ENCODE data around the gene SSR4.
A peak's percentile ranks its signal among the peaks of the same experiment; 100 is the strongest.
"Not testable (repeated sequence)": the region's sequence is repeated elsewhere in the genome, so short reads cannot be mapped to it uniquely, and the experiment has no call there.

The SSR4 gene

GRCh38 chrX:153794018-153794896 is at the start of gene SSR4, which contains the start of gene IDH3G:
SSR4 (plus strand) TSS chrX:153794668; CDS start chrX:153794688, 20 bp downstream.
IDH3G (minus strand) TSS chrX:153794375; CDS start chrX:153794326, 49 bp downstream.
- peaks cover 10% of the 10 kb centered on the region for H3K36me3 Mint-ChIP-seq (ENCODE audit: low read depth)

GRCh38 chrX:153745067-153745433 is 49.4 kb upstream of the SSR4 start:
- not testable (repeated sequence) for H3K4me1 Mint-ChIP-seq (ENCODE audit: low read depth); H3K27me3 Mint-ChIP-seq (ENCODE audit: low read depth); H3K9me3 Mint-ChIP-seq; H3K36me3 Mint-ChIP-seq (ENCODE audit: low read depth); H3K27ac Mint-ChIP-seq; H3K4me3 Mint-ChIP-seq

More at GRCh38 chrX:153794018-153794896, at the start of gene SSR4, which contains the start of gene IDH3G:
- Mint-ChIP-seq H3K27ac (peak within 1 kb of the TSS; percentile 90), H3K27me3 (ENCODE audit: low read depth) (no peaks in the 10 kb centered on the region), H3K4me1 (ENCODE audit: low read depth) (peaks cover 12% of the 10 kb centered on the region), H3K9me3 (no peaks in the 10 kb centered on the region), H3K4me3 (peak within 1 kb of the TSS; percentile 98)

- Mint-ChIP-seq H3K27me3 (ENCODE audit: low read depth) (peaks cover 9% of the 10 kb centered on the region), H3K4me1 (ENCODE audit: low read depth) (no peaks in the 10 kb centered on the region), H3K9me3 (no peaks in the 10 kb centered on the region), H3K27ac (no peak overlapping the region), H3K36me3 (ENCODE audit: low read depth) (no peaks in the 10 kb centered on the region), H3K4me3 (no peak overlapping the region)
Measured at GRCh38 chrX:153746359-153746758, 48.1 kb upstream of the SSR4 start.

GRCh38 chrX:153746991-153747390 is 47.5 kb upstream of the SSR4 start:
- not testable (repeated sequence) for H3K27ac Mint-ChIP-seq; H3K36me3 Mint-ChIP-seq (ENCODE audit: low read depth)

GRCh38 chrX:153749017-153749416 is 45.5 kb upstream of the SSR4 start:
- H3K4me3 Mint-ChIP-seq; H3K27ac Mint-ChIP-seq; H3K4me1 Mint-ChIP-seq (ENCODE audit: low read depth); H3K9me3 Mint-ChIP-seq; H3K36me3 Mint-ChIP-seq (ENCODE audit: low read depth): not testable (repeated sequence)
- H3K27me3 Mint-ChIP-seq (ENCODE audit: low read depth): peaks cover 18% of the 10 kb centered on the region

More at GRCh38 chrX:153746991-153747390, 47.5 kb upstream of the SSR4 start:
- H3K4me3 Mint-ChIP-seq; H3K27me3 Mint-ChIP-seq (ENCODE audit: low read depth); H3K9me3 Mint-ChIP-seq; H3K4me1 Mint-ChIP-seq (ENCODE audit: low read depth): not testable (repeated sequence)

- Mint-ChIP-seq H3K27me3 (ENCODE audit: low read depth) (peaks cover 18% of the 10 kb centered on the region), H3K9me3 (no peaks in the 10 kb centered on the region), H3K27ac (no peak overlapping the region), H3K4me1 (ENCODE audit: low read depth) (peaks cover 3% of the 10 kb centered on the region), H3K4me3 (no peak overlapping the region), H3K36me3 (ENCODE audit: low read depth) (no peaks in the 10 kb centered on the region)
Measured at GRCh38 chrX:153750127-153750774, 44.2 kb upstream of the SSR4 start.

- Mint-ChIP-seq H3K36me3 (ENCODE audit: low read depth) (no peaks in the 10 kb centered on the region), H3K4me3 (no peak overlapping the region), H3K27me3 (ENCODE audit: low read depth) (peaks cover 18% of the 10 kb centered on the region), H3K9me3 (no peaks in the 10 kb centered on the region), H3K4me1 (ENCODE audit: low read depth) (peaks cover 3% of the 10 kb centered on the region), H3K27ac (no peak overlapping the region)
Measured at GRCh38 chrX:153755136-153755535, 39.3 kb upstream of the SSR4 start.

- H3K9me3 Mint-ChIP-seq: no peaks in the 10 kb centered on the region
Measured at GRCh38 chrX:153761863-153762262, 32.6 kb upstream of the SSR4 start.

GRCh38 chrX:153762626-153763173 is 31.8 kb upstream of the SSR4 start:
- Mint-ChIP-seq H3K4me3 (no peak overlapping the region), H3K27ac (no peak overlapping the region), H3K4me1 (ENCODE audit: low read depth) (peaks cover 6% of the 10 kb centered on the region), H3K9me3 (no peaks in the 10 kb centered on the region), H3K27me3 (ENCODE audit: low read depth) (no peaks in the 10 kb centered on the region), H3K36me3 (ENCODE audit: low read depth) (no peaks in the 10 kb centered on the region)

More at GRCh38 chrX:153761863-153762262, 32.6 kb upstream of the SSR4 start:
- H3K4me3 Mint-ChIP-seq: no peak overlapping the region
- peaks cover 6% of the 10 kb centered on the region for H3K4me1 Mint-ChIP-seq (ENCODE audit: low read depth)
- no peaks in the 10 kb centered on the region for H3K27me3 Mint-ChIP-seq (ENCODE audit: low read depth)
- H3K36me3 Mint-ChIP-seq (ENCODE audit: low read depth): no peaks in the 10 kb centered on the region
- H3K27ac Mint-ChIP-seq: no peak overlapping the region

- Mint-ChIP-seq H3K4me3 (no peak overlapping the region), H3K27me3 (ENCODE audit: low read depth) (no peaks in the 10 kb centered on the region), H3K27ac (no peak overlapping the region)
Measured at GRCh38 chrX:153763298-153763932, 31.1 kb upstream of the SSR4 start.

GRCh38 chrX:153763989-153764755 is 30.3 kb upstream of the SSR4 start, which contains the start of gene PLXNB3:
PLXNB3 (plus strand) TSS chrX:153764249; CDS start chrX:153765536, 1,287 bp downstream.
- no peak within 1 kb of the TSS for H3K27ac Mint-ChIP-seq

More at GRCh38 chrX:153763298-153763932, 31.1 kb upstream of the SSR4 start:
- no peaks in the 10 kb centered on the region for H3K36me3 Mint-ChIP-seq (ENCODE audit: low read depth)
- no peaks in the 10 kb centered on the region for H3K9me3 Mint-ChIP-seq
- H3K4me1 Mint-ChIP-seq (ENCODE audit: low read depth): peaks cover 6% of the 10 kb centered on the region

GRCh38 chrX:153764786-153765137 is 29.7 kb upstream of the SSR4 start:
- Mint-ChIP-seq H3K4me3 (no peak overlapping the region), H3K9me3 (no peaks in the 10 kb centered on the region), H3K4me1 (ENCODE audit: low read depth) (peaks cover 6% of the 10 kb centered on the region), H3K27me3 (ENCODE audit: low read depth) (no peaks in the 10 kb centered on the region), H3K27ac (no peak overlapping the region), H3K36me3 (ENCODE audit: low read depth) (no peaks in the 10 kb centered on the region)

More at GRCh38 chrX:153763989-153764755, 30.3 kb upstream of the SSR4 start, which contains the start of gene PLXNB3:
- Mint-ChIP-seq H3K27me3 (ENCODE audit: low read depth) (no peaks in the 10 kb centered on the region), H3K4me1 (ENCODE audit: low read depth) (peaks cover 6% of the 10 kb centered on the region), H3K36me3 (ENCODE audit: low read depth) (no peaks in the 10 kb centered on the region), H3K9me3 (no peaks in the 10 kb centered on the region), H3K4me3 (no peak within 1 kb of the TSS)

GRCh38 chrX:153765138-153766079 is 29.1 kb upstream of the SSR4 start:
- H3K27ac Mint-ChIP-seq: no peak overlapping the region
- no peaks in the 10 kb centered on the region for H3K9me3 Mint-ChIP-seq
- H3K27me3 Mint-ChIP-seq (ENCODE audit: low read depth): no peaks in the 10 kb centered on the region
- H3K36me3 Mint-ChIP-seq (ENCODE audit: low read depth): no peaks in the 10 kb centered on the region
- peaks cover 6% of the 10 kb centered on the region for H3K4me1 Mint-ChIP-seq (ENCODE audit: low read depth)
- H3K4me3 Mint-ChIP-seq: no peak overlapping the region
